ENCODE measurements around the gene PRF1.

DNA sequence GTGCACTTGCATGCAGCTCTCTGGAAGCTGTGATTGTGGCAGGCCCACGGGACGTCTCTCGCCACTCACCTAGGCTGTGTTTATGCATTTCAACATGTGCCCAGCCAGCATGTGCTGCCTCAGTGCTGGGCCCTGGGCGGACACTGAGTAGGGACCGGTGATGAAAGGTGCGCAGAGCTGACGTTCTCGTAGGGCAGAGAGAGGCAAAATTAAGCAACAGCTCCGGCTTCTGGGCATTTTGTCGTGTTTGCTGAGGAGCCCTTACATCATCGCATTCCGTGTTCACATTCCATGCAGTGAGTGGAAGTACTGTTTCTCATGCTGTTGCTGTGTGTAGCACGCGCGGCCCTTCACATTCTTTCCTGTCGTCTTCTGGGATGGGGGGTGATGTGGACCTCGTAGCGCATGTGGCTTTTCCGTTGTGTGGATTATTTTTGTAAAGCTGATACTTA is 50.5 kb downstream of the PRF1 start:
- TF ChIP-seq SIN3A (IDR thresholded peaks at IDR 0.05; ENCODE audit: low read depth) = no peak
- no peak for TF ChIP-seq SP1 (IDR thresholded peaks at IDR 0.05; ENCODE audit: low read depth)
- TF ChIP-seq, protein P1, sequence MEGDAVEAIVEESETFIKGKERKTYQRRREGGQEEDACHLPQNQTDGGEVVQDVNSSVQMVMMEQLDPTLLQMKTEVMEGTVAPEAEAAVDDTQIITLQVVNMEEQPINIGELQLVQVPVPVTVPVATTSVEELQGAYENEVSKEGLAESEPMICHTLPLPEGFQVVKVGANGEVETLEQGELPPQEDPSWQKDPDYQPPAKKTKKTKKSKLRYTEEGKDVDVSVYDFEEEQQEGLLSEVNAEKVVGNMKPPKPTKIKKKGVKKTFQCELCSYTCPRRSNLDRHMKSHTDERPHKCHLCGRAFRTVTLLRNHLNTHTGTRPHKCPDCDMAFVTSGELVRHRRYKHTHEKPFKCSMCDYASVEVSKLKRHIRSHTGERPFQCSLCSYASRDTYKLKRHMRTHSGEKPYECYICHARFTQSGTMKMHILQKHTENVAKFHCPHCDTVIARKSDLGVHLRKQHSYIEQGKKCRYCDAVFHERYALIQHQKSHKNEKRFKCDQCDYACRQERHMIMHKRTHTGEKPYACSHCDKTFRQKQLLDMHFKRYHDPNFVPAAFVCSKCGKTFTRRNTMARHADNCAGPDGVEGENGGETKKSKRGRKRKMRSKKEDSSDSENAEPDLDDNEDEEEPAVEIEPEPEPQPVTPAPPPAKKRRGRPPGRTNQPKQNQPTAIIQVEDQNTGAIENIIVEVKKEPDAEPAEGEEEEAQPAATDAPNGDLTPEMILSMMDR (IDR thresholded peaks at IDR 0.05 in 2 of 3, conservative IDR thresholded peaks at IDR 0.05 in 1 of 3; ENCODE audit: borderline replicate concordance in 1 of 3, insufficient read depth in 1 of 3, low read depth in 2 of 3, low read length in 2 of 3) = no peak
- TF ChIP-seq POLR2A (IDR thresholded peaks at IDR 0.05; ENCODE audit: borderline replicate concordance, extremely low read depth, insufficient read depth, insufficient read length) = no peak
- TF ChIP-seq ZFX (IDR thresholded peaks at IDR 0.05) = no peak
- TF ChIP-seq, protein P2, sequence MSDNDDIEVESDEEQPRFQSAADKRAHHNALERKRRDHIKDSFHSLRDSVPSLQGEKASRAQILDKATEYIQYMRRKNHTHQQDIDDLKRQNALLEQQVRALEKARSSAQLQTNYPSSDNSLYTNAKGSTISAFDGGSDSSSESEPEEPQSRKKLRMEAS (IDR thresholded peaks at IDR 0.05) = no peak
- TF ChIP-seq EGR1 (IDR thresholded peaks at IDR 0.05; ENCODE audit: low read depth) = no peak
- TF ChIP-seq POLR2AphosphoS5 (IDR thresholded peaks at IDR 0.05; ENCODE audit: low read depth, low read length) = no peak
- no peak for TF ChIP-seq ZNF274 (IDR thresholded peaks at IDR 0.05; ENCODE audit: low read depth, low read length)
- no peak for TF ChIP-seq EZH2 (IDR thresholded peaks at IDR 0.05)
- TF ChIP-seq, protein P3, sequence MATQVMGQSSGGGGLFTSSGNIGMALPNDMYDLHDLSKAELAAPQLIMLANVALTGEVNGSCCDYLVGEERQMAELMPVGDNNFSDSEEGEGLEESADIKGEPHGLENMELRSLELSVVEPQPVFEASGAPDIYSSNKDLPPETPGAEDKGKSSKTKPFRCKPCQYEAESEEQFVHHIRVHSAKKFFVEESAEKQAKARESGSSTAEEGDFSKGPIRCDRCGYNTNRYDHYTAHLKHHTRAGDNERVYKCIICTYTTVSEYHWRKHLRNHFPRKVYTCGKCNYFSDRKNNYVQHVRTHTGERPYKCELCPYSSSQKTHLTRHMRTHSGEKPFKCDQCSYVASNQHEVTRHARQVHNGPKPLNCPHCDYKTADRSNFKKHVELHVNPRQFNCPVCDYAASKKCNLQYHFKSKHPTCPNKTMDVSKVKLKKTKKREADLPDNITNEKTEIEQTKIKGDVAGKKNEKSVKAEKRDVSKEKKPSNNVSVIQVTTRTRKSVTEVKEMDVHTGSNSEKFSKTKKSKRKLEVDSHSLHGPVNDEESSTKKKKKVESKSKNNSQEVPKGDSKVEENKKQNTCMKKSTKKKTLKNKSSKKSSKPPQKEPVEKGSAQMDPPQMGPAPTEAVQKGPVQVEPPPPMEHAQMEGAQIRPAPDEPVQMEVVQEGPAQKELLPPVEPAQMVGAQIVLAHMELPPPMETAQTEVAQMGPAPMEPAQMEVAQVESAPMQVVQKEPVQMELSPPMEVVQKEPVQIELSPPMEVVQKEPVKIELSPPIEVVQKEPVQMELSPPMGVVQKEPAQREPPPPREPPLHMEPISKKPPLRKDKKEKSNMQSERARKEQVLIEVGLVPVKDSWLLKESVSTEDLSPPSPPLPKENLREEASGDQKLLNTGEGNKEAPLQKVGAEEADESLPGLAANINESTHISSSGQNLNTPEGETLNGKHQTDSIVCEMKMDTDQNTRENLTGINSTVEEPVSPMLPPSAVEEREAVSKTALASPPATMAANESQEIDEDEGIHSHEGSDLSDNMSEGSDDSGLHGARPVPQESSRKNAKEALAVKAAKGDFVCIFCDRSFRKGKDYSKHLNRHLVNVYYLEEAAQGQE (IDR thresholded peaks at IDR 0.05; ENCODE audit: low read depth) = no peak
